A549 (cell line): Measurements from ENCODE around the gene RNF112. TPM values are rescaled to one million over a fixed set of nuclear protein-coding genes. Genes with fewer than 3 reads are reported as not detected.

Experiments used
- ATAC-seq, 2 experiments: fragments of 200-7000 bp in 1 of 2; fragments of >200 bp in 1 of 2; cut with Nextera tagmentation in 1 of 2; cut with Tn5 transposase in 1 of 2; 3 replicates each; pipeline versions ENCODE4 v1.8.0 to v1.9.1; 2018 to 2020; ENCODE audit warnings: mild to moderate bottlenecking in 1 of 2, moderate library complexity in 1 of 2
- CTCF ChIA-PET: fragments of 300-600 bp; sonication (Branson Sonifier 250); formaldehyde crosslinking; extraction: SDS; loops from one replicate; lab custom pipeline; 2021; ENCODE audit warnings: antibody characterized with exemption, inconsistent platforms; lab: Yijun Ruan, JAX
- POLR2A ChIA-PET: fragments of 350-600 bp; formaldehyde crosslinking; extraction: SDS; loops from one replicate; lab custom pipeline; 2021; ENCODE audit warnings: antibody characterized with exemption, inconsistent platforms; lab: Yijun Ruan, JAX
- DNase-seq, 2 experiments: peaks; one replicate each; pipeline versions ENCODE4 v3.0.0 to v3.0.0-alpha.2; 2011 to 2016; ENCODE audit warnings: low read depth in 1 of 2, low spot score in 1 of 2
- FAIRE-seq: peaks from 2 replicates; lab custom pipeline; 2011; peaks lifted over from hg19 to GRCh38; lab: Jason Lieb, UNC
- H3K27ac ChIP-seq, 2 experiments: fragments of >200 bp; sonication (Bioruptor Twin); formaldehyde crosslinking; 3 replicates each; pipeline ENCODE4 v1.5.1; 2016 to 2017
- H3K4me1 ChIP-seq: fragments of >200 bp; sonication (Bioruptor Twin); formaldehyde crosslinking; 3 replicates; pipeline ENCODE4 v1.6.1; 2016
- H3K4me2 ChIP-seq: fragments of >200 bp; sonication (Bioruptor Twin); formaldehyde crosslinking; 3 replicates; pipeline ENCODE4 v1.6.1; 2016
- H3K4me3 ChIP-seq: fragments of >200 bp; sonication (Bioruptor Twin); formaldehyde crosslinking; 3 replicates; pipeline ENCODE4 v1.5.1; 2016
- H3K9me3 ChIP-seq: fragments of >200 bp; sonication (Bioruptor Twin); formaldehyde crosslinking; 3 replicates; pipeline ENCODE4 v1.6.1; 2016
- CEBPB ChIP-seq, 2 experiments: fragments of >200 bp in 1 of 2; sonication (Bioruptor Twin) in 1 of 2; formaldehyde crosslinking in 1 of 2; IDR thresholded peaks; 2 replicates each; pipeline ENCODE4 v1.6.1; 2012 to 2016
- CTCF ChIP-seq: fragments of >200 bp; sonication (Bioruptor Twin); formaldehyde crosslinking; IDR thresholded peaks from 3 replicates; pipeline ENCODE4 v1.5.1; 2016
- ESRRA ChIP-seq: fragments of 150-350 bp; IDR thresholded peaks from 2 replicates; pipeline ENCODE4 v1.6.1; 2014; ENCODE audit warnings: mild to moderate bottlenecking, low read length, borderline replicate concordance
- FOSB ChIP-seq: fragments of 250-450 bp; sonication (Bioruptor Pico); IDR thresholded peaks from 2 replicates; pipeline ENCODE4 v1.5.0; 2020; ENCODE audit warnings: mild to moderate bottlenecking, moderate library complexity
- FOXS1 ChIP-seq: fragments of 250-450 bp; sonication (Bioruptor Pico); IDR thresholded peaks from 2 replicates; pipeline ENCODE4 v1.5.0; 2020; ENCODE audit warnings: mild to moderate bottlenecking, moderate library complexity
- HES2 ChIP-seq: fragments of >200 bp; sonication (Bioruptor Twin); formaldehyde crosslinking; IDR thresholded peaks from 2 replicates; pipeline ENCODE4 v1.6.1; 2016
- HOXB13 ChIP-seq: fragments of 250-450 bp; sonication (Bioruptor Pico); IDR thresholded peaks from 2 replicates; pipeline ENCODE4 v1.5.0; 2020; ENCODE audit warnings: low read depth, mild to moderate bottlenecking, moderate library complexity
- HOXB5 ChIP-seq: fragments of 250-450 bp; sonication (Bioruptor Pico); IDR thresholded peaks from 2 replicates; pipeline ENCODE4 v1.5.0; 2020; ENCODE audit warnings: mild to moderate bottlenecking, moderate library complexity
- JUN ChIP-seq, 2 experiments: fragments of >200 bp; sonication (Bioruptor Twin); formaldehyde crosslinking; IDR thresholded peaks; 2 replicates in 1 of 2; 3 replicates in 1 of 2; pipeline ENCODE4 v1.6.1; 2016 to 2017
- KDM5A ChIP-seq: fragments of 200-600 bp; sonication (generic); IDR thresholded peaks from 2 replicates; pipeline ENCODE4 v1.6.1; 2016; ENCODE audit warnings: antibody characterized with exemption, mild to moderate bottlenecking
- MAX ChIP-seq: IDR thresholded peaks from 2 replicates; pipeline ENCODE4 v1.6.1; 2012
- NFE2L2 ChIP-seq: fragments of 150-350 bp; conservative IDR thresholded peaks from 2 replicates; pipeline ENCODE4 v1.6.1; 2014; ENCODE audit warnings: low read length
- PBX3 ChIP-seq: IDR thresholded peaks from 2 replicates; pipeline ENCODE4 v1.6.1; 2012
- PHF8 ChIP-seq: fragments of 200-600 bp; sonication (generic); IDR thresholded peaks from 2 replicates; pipeline ENCODE4 v1.6.1; 2016; ENCODE audit warnings: low read depth, mild to moderate bottlenecking, antibody characterized with exemption, moderate library complexity, borderline replicate concordance
- POLR2A ChIP-seq: IDR thresholded peaks from 2 replicates; pipeline ENCODE4 v1.6.1; 2012; ENCODE audit warnings: mild to moderate bottlenecking, low read length
- RARB ChIP-seq: fragments of 250-450 bp; sonication (Bioruptor Pico); IDR thresholded peaks from 2 replicates; pipeline ENCODE4 v1.8.0; 2021; ENCODE audit warnings: mild to moderate bottlenecking, moderate library complexity
- REST ChIP-seq: fragments of 200-600 bp; sonication (generic); IDR thresholded peaks from 2 replicates; pipeline ENCODE4 v1.6.1; 2016; ENCODE audit warnings: antibody characterized with exemption, mild to moderate bottlenecking, moderate library complexity
- RNF2 ChIP-seq: fragments of 200-600 bp; sonication (generic); IDR thresholded peaks from 2 replicates; pipeline ENCODE4 v1.6.1; 2016; ENCODE audit warnings: low read depth, mild to moderate bottlenecking, antibody characterized with exemption, moderate library complexity, borderline replicate concordance
- SREBF2 ChIP-seq: fragments of 450-650 bp; IDR thresholded peaks from 2 replicates; pipeline ENCODE4 v1.6.1; 2014; ENCODE audit warnings: mild to moderate bottlenecking, moderate library complexity
- WGBS: methylation state at CpG from one replicate; pipeline ENCODE4 v1.1.6; 2017; ENCODE audit errors: missing lambda C conversion rate; 5-methylcytosine and 5-hydroxymethylcytosine counted together
- polyA plus RNA-seq, 4 experiments: library from polyadenylated mRNA; depleted of rRNA in 3 of 4; stranded (reverse); fragments of >200 nt; fragmentation: RNase III in 1 of 4; extraction: RNeasy Plus Mini Kit Qiagen cat#74134 plus additional on column Dnase treatment in 1 of 4; gene quantifications; 2 replicates in 3 of 4; 3 replicates in 1 of 4; pipeline ENCODE4 v1.2.3, GENCODE V29; 2011 to 2017

Gene RNF112
- polyA plus RNA-seq, 2 of the 4 experiments (the other 2 are of a cell fraction) = 0.27 to 1.4 TPM

GRCh38 chr17:19386974-19387920 lies 23.8 kb upstream of the RNF112 start, which contains the start of gene MFAP4:
Gene MFAP4 (minus strand): TSS chr17:19387190. CDS start chr17:19387155, 35 bp downstream.
- Histone ChIP-seq H3K4me3 (no peak within 1 kb of the TSS), H3K9me3 (no peaks in the 10 kb centered on the region), H3K4me2 (peak within 1 kb of the TSS; percentile 33), H3K27ac (peak within 1 kb of the TSS; percentile 56 to 80), H3K4me1 (peaks cover 33% of the 10 kb centered on the region)
- peak in 1 of 2 experiments; percentile 17; a peak in 3 of 6 replicates for ATAC-seq
- no peak for FAIRE-seq
- ChIA-PET POLR2A (interaction anchor here (0.5 to 5.3 kb wide), 3 partner anchors 9 to 33 kb away, joined by 3 to 45 read pairs (median 4); partner anchors contain the start of gene MAPK7), CTCF (interaction anchor here (0.9 to 6.0 kb wide), 4 partner anchors 18 to 126 kb away, joined by 3 to 44 read pairs (median 20); partner anchors contain the start of gene B9D1)
- 89% methylated on average over 11 of the region's 22 CpGs for WGBS
- DNase-seq = no peak
- TF ChIP-seq RNF2 (no peak), FOSB (CRISPR knock-in tag) (no peak), ESRRA (no peak), MAX (no peak), CEBPB (IDR thresholded peaks at IDR 0.05) (no peak), NFE2L2 (no peak), KDM5A (no peak), PHF8 (no peak)

- H3K4me3 ChIP-seq = no peak overlapping the region
- H3K9me3 ChIP-seq = no peaks in the 10 kb centered on the region
- ChIA-PET CTCF (interaction anchor here (0.8 to 6.0 kb wide), 4 partner anchors 8 to 59 kb away, joined by 3 to 44 read pairs (median 21); partner anchors contain the start of genes B9D1 and MAPK7), POLR2A (interaction anchor here (5.3 kb wide), 1 partner anchor 10 kb away, joined by 45 read pairs; the partner anchor contains the start of gene MAPK7)
- H3K4me2 ChIP-seq = peak overlapping the region; percentile 33
- DNase-seq (no peak), ATAC-seq (no peak), FAIRE-seq (no peak)
- 93% methylated on average over 2 of the region's 2 CpGs for WGBS
- H3K27ac ChIP-seq = peak overlapping the region; percentile 56 to 80
- peaks cover 33% of the 10 kb centered on the region for H3K4me1 ChIP-seq
- TF ChIP-seq JUN (IDR thresholded peaks at IDR 0.05) = no peak
- TF ChIP-seq NFE2L2 = no peak
- TF ChIP-seq HOXB13 (CRISPR knock-in tag) = no peak
- TF ChIP-seq RARB (CRISPR knock-in tag) = no peak
- no peak for TF ChIP-seq SREBF2
- no peak for TF ChIP-seq HES2
Observed at GRCh38 chr17:19387921-19388521, 23.0 kb upstream of the RNF112 start.

GRCh38 chr17:19388791-19389785 lies 21.9 kb upstream of the RNF112 start:
- Histone ChIP-seq H3K4me3 (no peak overlapping the region), H3K4me2 (no peak overlapping the region), H3K4me1 (peaks cover 33% of the 10 kb centered on the region), H3K9me3 (no peaks in the 10 kb centered on the region), H3K27ac (no peak overlapping the region)
- 83% methylated on average over 5 of the region's 5 CpGs for WGBS
- no peak for FAIRE-seq
- ChIA-PET POLR2A (interaction anchor here (5.3 kb wide), 1 partner anchor 11 kb away, joined by 45 read pairs; the partner anchor contains the start of gene MAPK7), CTCF (interaction anchor here (0.7 to 6.0 kb wide), 9 partner anchors 9 to 373 kb away, joined by 3 to 44 read pairs (median 4); partner anchors contain the start of genes B9D1 and MAPK7)
- DNase-seq = no peak
- ATAC-seq = no peak
- TF ChIP-seq PBX3 (no peak), PHF8 (peak; percentile 24; the same call in 1 of the 2 replicates), ESRRA (no peak), FOXS1 (CRISPR knock-in tag) (no peak), POLR2A (no peak), REST (0 out of 2 replicates have a peak, but pooled peaks have one; percentile 13), HOXB5 (CRISPR knock-in tag) (no peak), CTCF (no peak)
